ENCODE data around the gene GLIS1. TPM values are rescaled to one million over a fixed set of nuclear protein-coding genes. Genes with fewer than 3 reads are reported as not detected.

The GLIS1 gene
- total and polyA plus RNA-seq, 2 of the 8 experiments (the other 6 are each of a cell fraction or from before 2014, with no cell fraction given): 0.15 to 0.22 TPM

DNA sequence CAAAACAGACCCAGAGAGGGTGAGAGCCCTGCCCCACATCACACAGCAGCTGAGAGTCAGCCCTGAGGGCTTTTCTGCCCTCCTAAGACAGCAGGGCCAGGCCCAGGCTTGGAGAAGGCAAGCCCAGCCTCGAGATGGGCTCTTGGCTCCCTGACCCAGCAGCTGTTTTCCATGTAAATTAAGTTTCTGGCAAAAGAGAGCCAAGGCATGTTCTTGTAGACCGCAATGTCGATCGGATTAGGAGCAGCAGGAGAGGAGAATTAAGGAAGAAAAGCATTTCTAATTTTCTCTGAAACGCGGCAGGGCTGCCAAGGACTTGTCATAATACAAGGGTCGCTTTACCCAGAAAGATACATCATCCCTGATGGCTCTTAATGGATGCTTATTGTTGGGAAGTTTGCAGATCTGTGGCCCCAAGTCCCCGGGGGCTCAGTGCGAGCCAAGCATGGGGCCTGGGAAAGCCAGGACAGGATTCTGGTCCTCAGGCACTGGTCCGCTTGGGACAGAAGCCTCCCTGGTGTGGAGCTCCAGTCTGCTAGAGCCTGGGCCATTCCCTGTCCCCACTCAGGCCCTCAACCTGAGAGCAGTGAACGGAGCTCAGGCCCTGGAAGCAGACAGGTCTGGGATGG is 216.9 kb downstream of the GLIS1 start (continued):
- no peak for TF ChIP-seq JUND (IDR thresholded peaks at IDR 0.05; ENCODE audit: low read length)
- TF ChIP-seq TCF12 (IDR thresholded peaks at IDR 0.05; ENCODE audit: low read depth, low read length): no peak
- TF ChIP-seq, protein P1, sequence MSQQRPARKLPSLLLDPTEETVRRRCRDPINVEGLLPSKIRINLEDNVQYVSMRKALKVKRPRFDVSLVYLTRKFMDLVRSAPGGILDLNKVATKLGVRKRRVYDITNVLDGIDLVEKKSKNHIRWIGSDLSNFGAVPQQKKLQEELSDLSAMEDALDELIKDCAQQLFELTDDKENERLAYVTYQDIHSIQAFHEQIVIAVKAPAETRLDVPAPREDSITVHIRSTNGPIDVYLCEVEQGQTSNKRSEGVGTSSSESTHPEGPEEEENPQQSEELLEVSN (IDR thresholded peaks at IDR 0.05): no peak
- TF ChIP-seq EGR1 (IDR thresholded peaks at IDR 0.05; ENCODE audit: borderline replicate concordance, low read depth, low read length): no peak
- TF ChIP-seq GABPA (IDR thresholded peaks at IDR 0.05; ENCODE audit: borderline replicate concordance, insufficient read depth, low read length): no peak
- no peak for TF ChIP-seq KDM1A (IDR thresholded peaks at IDR 0.05; ENCODE audit: borderline replicate concordance, low read length)
- TF ChIP-seq PHF8 (conservative IDR thresholded peaks at IDR 0.05; ENCODE audit: low read depth, low read length): no peak
- TF ChIP-seq CEBPB (IDR thresholded peaks at IDR 0.05; ENCODE audit: low read depth, low read length): no peak

Data from H1 (cell line).